Mammary epithelial cell (primary cell): ENCODE results near the gene PYROXD2.

Source experiments
- EZH2 ChIP-seq: IDR thresholded peaks from 2 replicates; pipeline ENCODE4 v1.6.1; 2012; ENCODE audit warnings: low read length, inconsistent platforms, borderline replicate concordance
- TF ChIP-seq, protein P1 (sequence below), 2 donors: IDR thresholded peaks in 1 of 2; conservative IDR thresholded peaks in 1 of 2; 2 replicates each; pipeline ENCODE4 v1.5.1; 2011 to 2012; ENCODE audit warnings: inconsistent platforms in 2 of 2, low read length in 2 of 2, mild to moderate bottlenecking in 2 of 2, control low read depth in 1 of 2, low read depth in 1 of 2; ENCODE audit not compliant: insufficient read depth in 1 of 2; ENCODE audit errors: extremely low read depth in 1 of 2

DNA sequence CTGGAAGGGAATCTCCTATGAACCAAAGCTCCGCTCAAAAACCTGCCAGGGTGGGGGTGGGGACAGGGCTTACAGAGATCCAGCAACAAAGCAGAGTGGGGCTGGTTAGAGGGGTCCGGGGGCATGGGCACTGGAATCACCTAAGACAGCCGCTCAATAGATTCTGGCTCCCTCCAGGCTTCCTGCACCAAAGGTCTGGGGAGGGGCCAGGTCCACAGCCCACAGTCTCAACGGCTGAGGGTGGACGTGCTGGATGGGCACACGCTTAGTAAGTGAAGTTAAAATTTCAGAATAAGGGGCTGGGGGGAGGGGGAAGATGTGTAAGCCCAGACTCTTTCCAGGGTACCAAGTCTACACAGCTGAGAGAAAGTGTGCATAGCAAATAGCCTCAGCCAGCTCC, 31.1 kb downstream of the PYROXD2 start:
- TF ChIP-seq, protein P1, sequence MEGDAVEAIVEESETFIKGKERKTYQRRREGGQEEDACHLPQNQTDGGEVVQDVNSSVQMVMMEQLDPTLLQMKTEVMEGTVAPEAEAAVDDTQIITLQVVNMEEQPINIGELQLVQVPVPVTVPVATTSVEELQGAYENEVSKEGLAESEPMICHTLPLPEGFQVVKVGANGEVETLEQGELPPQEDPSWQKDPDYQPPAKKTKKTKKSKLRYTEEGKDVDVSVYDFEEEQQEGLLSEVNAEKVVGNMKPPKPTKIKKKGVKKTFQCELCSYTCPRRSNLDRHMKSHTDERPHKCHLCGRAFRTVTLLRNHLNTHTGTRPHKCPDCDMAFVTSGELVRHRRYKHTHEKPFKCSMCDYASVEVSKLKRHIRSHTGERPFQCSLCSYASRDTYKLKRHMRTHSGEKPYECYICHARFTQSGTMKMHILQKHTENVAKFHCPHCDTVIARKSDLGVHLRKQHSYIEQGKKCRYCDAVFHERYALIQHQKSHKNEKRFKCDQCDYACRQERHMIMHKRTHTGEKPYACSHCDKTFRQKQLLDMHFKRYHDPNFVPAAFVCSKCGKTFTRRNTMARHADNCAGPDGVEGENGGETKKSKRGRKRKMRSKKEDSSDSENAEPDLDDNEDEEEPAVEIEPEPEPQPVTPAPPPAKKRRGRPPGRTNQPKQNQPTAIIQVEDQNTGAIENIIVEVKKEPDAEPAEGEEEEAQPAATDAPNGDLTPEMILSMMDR (conservative IDR thresholded peaks at IDR 0.05 in 1 of 2, IDR thresholded peaks at IDR 0.05 in 1 of 2; ENCODE audit: extremely low read depth in 1 of 2, insufficient read depth in 1 of 2, low read depth in 1 of 2, low read length in 2 of 2) = no peak
- TF ChIP-seq EZH2 = no peak
